Loucy (cell line): Measurements from ENCODE around the gene RWDD4.

Source experiments
- EZH2phosphoT487 ChIP-seq: fragments of 200-600 bp; IDR thresholded peaks from 2 replicates; pipeline ENCODE4 v1.6.1; 2018; ENCODE audit warnings: antibody characterized with exemption, mild to moderate bottlenecking, moderate library complexity, borderline replicate concordance
- TF ChIP-seq, protein P1 (sequence below): fragments of 200-600 bp; sonication (generic); conservative IDR thresholded peaks from 2 replicates; pipeline ENCODE4 v1.5.1; 2014; ENCODE audit warnings: mild to moderate bottlenecking, antibody characterized with exemption, low read length

DNA sequence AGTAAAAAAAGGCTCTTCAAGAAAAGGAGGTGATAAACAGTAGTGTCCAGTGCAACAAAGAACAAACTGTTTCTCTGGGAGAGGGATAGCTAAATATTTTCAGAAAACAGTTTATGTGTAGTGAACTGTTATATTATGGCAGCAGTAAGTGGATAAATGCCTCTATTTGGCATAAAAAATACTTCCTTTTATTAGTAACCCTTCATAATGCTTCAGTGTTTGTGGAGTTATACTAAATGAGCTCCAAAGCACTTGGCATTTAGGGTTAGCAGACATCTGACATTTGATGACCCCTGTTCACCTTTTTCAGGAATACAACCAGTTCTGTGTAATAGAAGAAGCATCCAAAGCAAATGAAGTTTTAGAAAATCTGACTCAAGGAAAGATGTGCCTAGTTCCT is 32.0 kb upstream of the RWDD4 start:
- TF ChIP-seq, protein P1, sequence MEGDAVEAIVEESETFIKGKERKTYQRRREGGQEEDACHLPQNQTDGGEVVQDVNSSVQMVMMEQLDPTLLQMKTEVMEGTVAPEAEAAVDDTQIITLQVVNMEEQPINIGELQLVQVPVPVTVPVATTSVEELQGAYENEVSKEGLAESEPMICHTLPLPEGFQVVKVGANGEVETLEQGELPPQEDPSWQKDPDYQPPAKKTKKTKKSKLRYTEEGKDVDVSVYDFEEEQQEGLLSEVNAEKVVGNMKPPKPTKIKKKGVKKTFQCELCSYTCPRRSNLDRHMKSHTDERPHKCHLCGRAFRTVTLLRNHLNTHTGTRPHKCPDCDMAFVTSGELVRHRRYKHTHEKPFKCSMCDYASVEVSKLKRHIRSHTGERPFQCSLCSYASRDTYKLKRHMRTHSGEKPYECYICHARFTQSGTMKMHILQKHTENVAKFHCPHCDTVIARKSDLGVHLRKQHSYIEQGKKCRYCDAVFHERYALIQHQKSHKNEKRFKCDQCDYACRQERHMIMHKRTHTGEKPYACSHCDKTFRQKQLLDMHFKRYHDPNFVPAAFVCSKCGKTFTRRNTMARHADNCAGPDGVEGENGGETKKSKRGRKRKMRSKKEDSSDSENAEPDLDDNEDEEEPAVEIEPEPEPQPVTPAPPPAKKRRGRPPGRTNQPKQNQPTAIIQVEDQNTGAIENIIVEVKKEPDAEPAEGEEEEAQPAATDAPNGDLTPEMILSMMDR: no peak
- TF ChIP-seq EZH2phosphoT487: no peak
